ENCODE data around the gene SHLD3. TPM values are rescaled to one million over a fixed set of nuclear protein-coding genes. Genes with fewer than 3 reads are reported as not detected.
"Not testable (repeated sequence)": the region's sequence is repeated elsewhere in the genome, so short reads cannot be mapped to it uniquely, and the experiment has no call there.

Gene SHLD3
- 4.0 and 4.2 TPM in 2 replicates for total RNA-seq
- long read RNA-seq, transcript SHLD3-201 (2 exons, 1,766 nt) = major isoform, 12 of 13 reads
- long read RNA-seq, partial matches to known transcripts = 0 of 13 reads
- long read RNA-seq, other reads (novel, unspliced or antisense) = 1 of 13 reads

- DNase-seq (ENCODE audit: low spot score, unreplicated experiment) = peak; percentile 48
- Mint-ChIP-seq H3K4me1 (ENCODE audit: low read depth) (peaks cover 24% of the 10 kb centered on the region), H3K27ac (peak within 1 kb of the TSS; percentile 98), H3K27me3 (no peaks in the 10 kb centered on the region), H3K4me3 (ENCODE audit: low read depth) (peak within 1 kb of the TSS; percentile 99), H3K36me3 (ENCODE audit: insufficient read depth) (peaks cover 5% of the 10 kb centered on the region), H3K9me3 (ENCODE audit: low read depth) (no peaks in the 10 kb centered on the region)
- TF ChIP-seq CTCF (IDR thresholded peaks at IDR 0.05; ENCODE audit: unreplicated experiment) = peak; percentile 24
Observed at GRCh38 chr5:65624571-65625555, at the start of gene SHLD3, which contains the start of gene TRAPPC13. Gene SHLD3, plus strand, starts transcription at chr5:65625027. Its CDS starts 4,561 bp downstream, at chr5:65629588. Gene TRAPPC13, plus strand, starts transcription at chr5:65625027. Its CDS starts 34 bp downstream, at chr5:65625061.

GRCh38 chr5:65577141-65577540 lies 47.7 kb upstream of the SHLD3 start:
- Mint-ChIP-seq H3K4me1 (ENCODE audit: low read depth) (no peaks in the 10 kb centered on the region), H3K4me3 (ENCODE audit: low read depth) (no peak overlapping the region), H3K27me3 (no peaks in the 10 kb centered on the region), H3K36me3 (ENCODE audit: insufficient read depth) (peaks cover 19% of the 10 kb centered on the region), H3K9me3 (ENCODE audit: low read depth) (no peaks in the 10 kb centered on the region), H3K27ac (no peak overlapping the region)
- TF ChIP-seq CTCF (IDR thresholded peaks at IDR 0.05; ENCODE audit: unreplicated experiment) = no peak
- DNase-seq (ENCODE audit: low spot score, unreplicated experiment) = no peak

DNA sequence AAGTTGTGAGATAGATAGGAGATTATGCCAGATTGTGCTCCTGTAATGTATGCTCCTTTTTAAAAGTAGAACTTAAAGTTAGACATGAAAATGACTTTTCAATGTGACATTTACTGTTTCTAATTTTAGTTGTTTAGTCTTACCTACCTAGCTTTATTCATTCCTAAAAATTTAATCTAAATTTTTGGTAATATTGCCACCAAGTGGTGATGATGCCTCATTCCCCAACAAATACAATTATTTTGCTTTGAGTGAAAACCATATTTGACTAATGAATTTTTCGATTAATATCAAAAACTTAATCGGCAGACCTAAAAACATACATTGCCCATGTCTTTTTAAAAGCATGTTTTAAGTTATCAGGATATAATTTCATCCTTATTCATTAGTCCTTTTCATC lies 36.1 kb upstream of the SHLD3 start:
- no peak for TF ChIP-seq CTCF (IDR thresholded peaks at IDR 0.05; ENCODE audit: unreplicated experiment)
- H3K4me3 Mint-ChIP-seq (ENCODE audit: low read depth) = no peak overlapping the region
- H3K27ac Mint-ChIP-seq = no peak overlapping the region
- no peaks in the 10 kb centered on the region for H3K27me3 Mint-ChIP-seq
- no peaks in the 10 kb centered on the region for H3K4me1 Mint-ChIP-seq (ENCODE audit: low read depth)
- no peak for DNase-seq (ENCODE audit: low spot score, unreplicated experiment)
- no peaks in the 10 kb centered on the region for H3K9me3 Mint-ChIP-seq (ENCODE audit: low read depth)
- peaks cover 14% of the 10 kb centered on the region for H3K36me3 Mint-ChIP-seq (ENCODE audit: insufficient read depth)

- H3K4me1 Mint-ChIP-seq (ENCODE audit: low read depth); H3K4me3 Mint-ChIP-seq (ENCODE audit: low read depth); H3K27ac Mint-ChIP-seq; DNase-seq (ENCODE audit: low spot score, unreplicated experiment); H3K27me3 Mint-ChIP-seq: not testable (repeated sequence)
- Mint-ChIP-seq H3K9me3 (ENCODE audit: low read depth) (peaks cover 20% of the 10 kb centered on the region), H3K36me3 (ENCODE audit: insufficient read depth) (peaks cover 61% of the 10 kb centered on the region)
Observed at GRCh38 chr5:65601761-65602160, 23.1 kb upstream of the SHLD3 start.

- peaks cover 19% of the 10 kb centered on the region for H3K4me1 Mint-ChIP-seq (ENCODE audit: low read depth)
- DNase-seq (ENCODE audit: low spot score, unreplicated experiment) = no peak
- peaks cover 23% of the 10 kb centered on the region for H3K36me3 Mint-ChIP-seq (ENCODE audit: insufficient read depth)
- no peak for TF ChIP-seq CTCF (IDR thresholded peaks at IDR 0.05; ENCODE audit: unreplicated experiment)
- H3K27me3 Mint-ChIP-seq = no peaks in the 10 kb centered on the region
- H3K27ac Mint-ChIP-seq = peak overlapping the region; percentile 95
- H3K9me3 Mint-ChIP-seq (ENCODE audit: low read depth) = no peaks in the 10 kb centered on the region
- H3K4me3 Mint-ChIP-seq (ENCODE audit: low read depth) = peak overlapping the region; percentile 52
Observed at GRCh38 chr5:65611524-65611923, 13.3 kb upstream of the SHLD3 start.

Measured in progenitor cell of endocrine pancreas (in vitro differentiated cells).